Measurements from ENCODE around the gene UBE2E1. TPM values are rescaled to one million over a fixed set of nuclear protein-coding genes. Genes with fewer than 3 reads are reported as not detected.

UBE2E1 gene
- total RNA-seq, 2 experiments from 2014 or later: 73.9 to 74.9 TPM

- Mint-ChIP-seq H3K27ac (no peak overlapping the region), H3K4me3 (no peak overlapping the region), H3K4me1 (peaks cover 54% of the 10 kb centered on the region), H3K27me3 (no peaks in the 10 kb centered on the region), H3K36me3 (peaks cover 16% of the 10 kb centered on the region), H3K9me3 (no peaks in the 10 kb centered on the region)
- no peak for DNase-seq
Measured at GRCh38 chr3:23823620-23824019, 17.9 kb downstream of the UBE2E1 start.

- Mint-ChIP-seq H3K4me1 (peaks cover 59% of the 10 kb centered on the region), H3K27ac (no peak overlapping the region), H3K9me3 (no peaks in the 10 kb centered on the region), H3K27me3 (no peaks in the 10 kb centered on the region), H3K36me3 (peaks cover 16% of the 10 kb centered on the region), H3K4me3 (no peak overlapping the region)
- no peak for DNase-seq
Measured at GRCh38 chr3:23824699-23825444, 19.1 kb downstream of the UBE2E1 start.

- peaks cover 18% of the 10 kb centered on the region for H3K36me3 Mint-ChIP-seq
- H3K27me3 Mint-ChIP-seq: no peaks in the 10 kb centered on the region
- no peaks in the 10 kb centered on the region for H3K9me3 Mint-ChIP-seq
- no peak overlapping the region for H3K27ac Mint-ChIP-seq
- H3K4me3 Mint-ChIP-seq: no peak overlapping the region
- H3K4me1 Mint-ChIP-seq: peaks cover 59% of the 10 kb centered on the region
- no peak for DNase-seq
Measured at GRCh38 chr3:23825802-23826201, 20.0 kb downstream of the UBE2E1 start.

- Mint-ChIP-seq H3K27me3 (no peaks in the 10 kb centered on the region), H3K9me3 (no peaks in the 10 kb centered on the region), H3K36me3 (peaks cover 16% of the 10 kb centered on the region), H3K27ac (no peak overlapping the region), H3K4me3 (no peak overlapping the region), H3K4me1 (peaks cover 57% of the 10 kb centered on the region)
- no peak for DNase-seq
Measured at GRCh38 chr3:23826382-23827064, 20.8 kb downstream of the UBE2E1 start.

- no peak for DNase-seq
- no peak overlapping the region for H3K4me3 Mint-ChIP-seq
- peaks cover 50% of the 10 kb centered on the region for H3K4me1 Mint-ChIP-seq
- H3K27ac Mint-ChIP-seq: no peak overlapping the region
- H3K36me3 Mint-ChIP-seq: peaks cover 12% of the 10 kb centered on the region
- no peaks in the 10 kb centered on the region for H3K9me3 Mint-ChIP-seq
- no peaks in the 10 kb centered on the region for H3K27me3 Mint-ChIP-seq
Measured at GRCh38 chr3:23829242-23829934, 23.6 kb downstream of the UBE2E1 start.

- peak overlapping the region; percentile 23 for H3K27ac Mint-ChIP-seq
- peaks cover 48% of the 10 kb centered on the region for H3K4me1 Mint-ChIP-seq
- H3K36me3 Mint-ChIP-seq: peaks cover 9% of the 10 kb centered on the region
- H3K4me3 Mint-ChIP-seq: no peak overlapping the region
- DNase-seq: no peak
- H3K27me3 Mint-ChIP-seq: no peaks in the 10 kb centered on the region
- no peaks in the 10 kb centered on the region for H3K9me3 Mint-ChIP-seq
Measured at GRCh38 chr3:23830869-23831484, 25.2 kb downstream of the UBE2E1 start.

- peaks cover 9% of the 10 kb centered on the region for H3K36me3 Mint-ChIP-seq
- peaks cover 48% of the 10 kb centered on the region for H3K4me1 Mint-ChIP-seq
- no peaks in the 10 kb centered on the region for H3K27me3 Mint-ChIP-seq
- no peaks in the 10 kb centered on the region for H3K9me3 Mint-ChIP-seq
- H3K4me3 Mint-ChIP-seq: no peak overlapping the region
- no peak overlapping the region for H3K27ac Mint-ChIP-seq
- no peak for DNase-seq
Measured at GRCh38 chr3:23831517-23832394, 26.0 kb downstream of the UBE2E1 start.

GRCh38 chr3:23832523-23832922 lies 26.8 kb downstream of the UBE2E1 start:
- no peak overlapping the region for H3K27ac Mint-ChIP-seq
- no peak for DNase-seq
- no peak overlapping the region for H3K4me3 Mint-ChIP-seq
- no peaks in the 10 kb centered on the region for H3K9me3 Mint-ChIP-seq
- H3K4me1 Mint-ChIP-seq: peaks cover 52% of the 10 kb centered on the region
- H3K27me3 Mint-ChIP-seq: no peaks in the 10 kb centered on the region
- H3K36me3 Mint-ChIP-seq: peaks cover 9% of the 10 kb centered on the region

GRCh38 chr3:23834082-23834870 lies 28.5 kb downstream of the UBE2E1 start:
- Mint-ChIP-seq H3K36me3 (peaks cover 7% of the 10 kb centered on the region), H3K9me3 (no peaks in the 10 kb centered on the region), H3K4me3 (no peak overlapping the region), H3K27me3 (no peaks in the 10 kb centered on the region), H3K4me1 (peaks cover 51% of the 10 kb centered on the region), H3K27ac (no peak overlapping the region)
- no peak for DNase-seq

- no peak for DNase-seq
- peaks cover 49% of the 10 kb centered on the region for H3K4me1 Mint-ChIP-seq
- H3K36me3 Mint-ChIP-seq: peaks cover 7% of the 10 kb centered on the region
- H3K27ac Mint-ChIP-seq: no peak overlapping the region
- no peaks in the 10 kb centered on the region for H3K27me3 Mint-ChIP-seq
- no peak overlapping the region for H3K4me3 Mint-ChIP-seq
- no peaks in the 10 kb centered on the region for H3K9me3 Mint-ChIP-seq
Measured at GRCh38 chr3:23835087-23835486, 29.3 kb downstream of the UBE2E1 start.

- Mint-ChIP-seq H3K27me3 (no peaks in the 10 kb centered on the region), H3K36me3 (peaks cover 4% of the 10 kb centered on the region), H3K4me1 (peaks cover 48% of the 10 kb centered on the region), H3K27ac (no peak overlapping the region), H3K4me3 (no peak overlapping the region), H3K9me3 (no peaks in the 10 kb centered on the region)
- DNase-seq: no peak
Measured at GRCh38 chr3:23835802-23836201, 30.0 kb downstream of the UBE2E1 start.

GRCh38 chr3:23836536-23837230 lies 30.9 kb downstream of the UBE2E1 start:
- Mint-ChIP-seq H3K27ac (no peak overlapping the region), H3K36me3 (peaks cover 4% of the 10 kb centered on the region), H3K27me3 (no peaks in the 10 kb centered on the region), H3K4me1 (peaks cover 43% of the 10 kb centered on the region), H3K9me3 (no peaks in the 10 kb centered on the region), H3K4me3 (no peak overlapping the region)
- DNase-seq: no peak

- no peaks in the 10 kb centered on the region for H3K9me3 Mint-ChIP-seq
- peaks cover 41% of the 10 kb centered on the region for H3K4me1 Mint-ChIP-seq
- H3K27me3 Mint-ChIP-seq: no peaks in the 10 kb centered on the region
- no peak overlapping the region for H3K4me3 Mint-ChIP-seq
- H3K36me3 Mint-ChIP-seq: no peaks in the 10 kb centered on the region
- H3K27ac Mint-ChIP-seq: no peak overlapping the region
- DNase-seq: no peak
Measured at GRCh38 chr3:23837286-23837685, 31.5 kb downstream of the UBE2E1 start.
